Spleen (tissue), 7 donors: ENCODE data around the gene TMEM92.

Experiments
- CTCF ChIP-seq, 11 experiments: fragments of 200-600 bp in 7 of 11; fragments of 450-650 bp in 4 of 11; sonication (generic) in 4 of 11; IDR thresholded peaks in 8 of 11; conservative IDR thresholded peaks in 3 of 11; 1 replicate in 7 of 11; 2 replicates in 4 of 11; pipeline versions ENCODE4 v1.4.0 to v1.8.0; 2016 to 2021; ENCODE audit warnings: antibody characterized with exemption in 11 of 11, inconsistent platforms in 4 of 11, mild to moderate bottlenecking in 1 of 11
- POLR2AphosphoS5 ChIP-seq, 3 donors: sonication (generic); formaldehyde crosslinking; IDR thresholded peaks; one replicate each; pipeline ENCODE4 v1.5.1; 2017; ENCODE audit warnings: antibody characterized with exemption in 3 of 3
- donor health status: DM: no; HTN: no; CAD: no; lungs with moderate emphysema.
- donor health status: DM: no; HTN: no; CAD: no.
- donor health status: DM: no; HTN: no; CAD: no.

- TF ChIP-seq CTCF (IDR thresholded peaks at IDR 0.05 in 8 of 11, conservative IDR thresholded peaks at IDR 0.05 in 3 of 11) (no peak), POLR2AphosphoS5 (IDR thresholded peaks at IDR 0.05) (no peak)
These were observed 27.8 kb downstream of the TMEM92 start for GRCh38 chr17:50301891-50302584.
